Activated CD4-positive, alpha-beta memory T cell treated with anti-CD3 and anti-CD28 coated beads, Interleukin-2, amount 10 ng/mL, durations not matched to agents 7 days and 5 days (primary cell): ENCODE measurements around the gene HPS1. TPM values are rescaled to one million over a fixed set of nuclear protein-coding genes. Genes with fewer than 3 reads are reported as not detected.

ENCODE experiments used
- CTCF ChIA-PET: fragments of 350-600 bp; sonication (Branson Sonifier 250); formaldehyde crosslinking; loops from one replicate; lab custom pipeline; 2021; ENCODE audit warnings: antibody characterized with exemption, inconsistent platforms; lab: Charles Lee
- POLR2A ChIA-PET: fragments of 350-600 bp; sonication (Branson Sonifier 250); formaldehyde crosslinking; loops from one replicate; lab custom pipeline; 2021; ENCODE audit warnings: antibody characterized with exemption; lab: Charles Lee
- DNase-seq: peaks from one replicate; pipeline ENCODE4 v3.0.0-alpha.2; 2020
- H3K27ac Mint-ChIP-seq: one replicate; pipeline ENCODE4 v1.8.0; 2021; ENCODE audit warnings: mild to moderate bottlenecking, mixed read lengths
- H3K27me3 Mint-ChIP-seq: one replicate; pipeline ENCODE4 v1.8.0; 2021; ENCODE audit warnings: mixed read lengths
- H3K36me3 Mint-ChIP-seq: one replicate; pipeline ENCODE4 v1.8.0; 2021; ENCODE audit warnings: low read depth, mixed read lengths
- H3K4me1 Mint-ChIP-seq: one replicate; pipeline ENCODE4 v1.8.0; 2021; ENCODE audit warnings: mixed read lengths
- H3K4me3 Mint-ChIP-seq: one replicate; pipeline ENCODE4 v1.8.0; 2021; ENCODE audit warnings: mild to moderate bottlenecking, mixed read lengths
- H3K9me3 Mint-ChIP-seq: one replicate; pipeline ENCODE4 v1.8.0; 2021; ENCODE audit warnings: mixed read lengths
- total RNA-seq, 2 experiments: library from RNA; stranded (reverse); gene quantifications; one replicate each; pipeline ENCODE4 v1.2.3, GENCODE V29; 2021

HPS1 gene
- total RNA-seq, 2 experiments from 2014 or later, result 85.4 to 88.3 TPM

- H3K27ac Mint-ChIP-seq, result no peak overlapping the region
- peaks cover 20% of the 10 kb centered on the region for H3K4me1 Mint-ChIP-seq
- CTCF ChIA-PET, result no interaction called here
- H3K27me3 Mint-ChIP-seq, result no peaks in the 10 kb centered on the region
- peaks cover 3% of the 10 kb centered on the region for H3K36me3 Mint-ChIP-seq
- no peak for DNase-seq
- H3K9me3 Mint-ChIP-seq, result no peaks in the 10 kb centered on the region
- POLR2A ChIA-PET, result interaction anchor here (1.6 to 2.3 kb wide), 2 partner anchors 11 kb away, joined by 4 to 16 read pairs; no protein-coding TSS in a partner anchor
- no peak overlapping the region for H3K4me3 Mint-ChIP-seq
Observed at GRCh38 chr10:98402478-98402877, 44.3 kb downstream of the HPS1 start.

- Mint-ChIP-seq H3K4me3 (no peak overlapping the region), H3K27ac (no peak overlapping the region), H3K36me3 (peaks cover 3% of the 10 kb centered on the region), H3K9me3 (no peaks in the 10 kb centered on the region), H3K4me1 (peaks cover 20% of the 10 kb centered on the region), H3K27me3 (no peaks in the 10 kb centered on the region)
- DNase-seq, result no peak
- ChIA-PET CTCF (no interaction called here), POLR2A (no interaction called here)
Observed at GRCh38 chr10:98400482-98400881, 46.3 kb downstream of the HPS1 start.

- H3K4me3 Mint-ChIP-seq, result no peak overlapping the region
- ChIA-PET CTCF (no interaction called here), POLR2A (interaction anchor here (1.5 kb wide), 1 partner anchor 23 kb away, joined by 4 read pairs; no protein-coding TSS in a partner anchor)
- peaks cover 3% of the 10 kb centered on the region for H3K36me3 Mint-ChIP-seq
- no peak for DNase-seq
- H3K27ac Mint-ChIP-seq, result no peak overlapping the region
- H3K9me3 Mint-ChIP-seq, result no peaks in the 10 kb centered on the region
- H3K4me1 Mint-ChIP-seq, result peaks cover 22% of the 10 kb centered on the region
- no peaks in the 10 kb centered on the region for H3K27me3 Mint-ChIP-seq
Observed at GRCh38 chr10:98399784-98400183, 47.0 kb downstream of the HPS1 start.

- Mint-ChIP-seq H3K36me3 (peaks cover 7% of the 10 kb centered on the region), H3K4me3 (no peak overlapping the region), H3K27me3 (no peaks in the 10 kb centered on the region), H3K27ac (no peak overlapping the region), H3K4me1 (peaks cover 23% of the 10 kb centered on the region), H3K9me3 (no peaks in the 10 kb centered on the region)
- DNase-seq, result no peak
- CTCF ChIA-PET, result no interaction called here
- POLR2A ChIA-PET, result no interaction called here
Observed at GRCh38 chr10:98397089-98397600, 49.6 kb downstream of the HPS1 start.

- peaks cover 8% of the 10 kb centered on the region for H3K36me3 Mint-ChIP-seq
- no peak for DNase-seq
- ChIA-PET CTCF (interaction anchor here (1.0 kb wide), 1 partner anchor 29 kb away, joined by 3 read pairs; no protein-coding TSS in a partner anchor), POLR2A (interaction anchor here (0.8 kb wide), 1 partner anchor 50 kb away, joined by 3 read pairs; the partner anchor contains the start of gene HPS1)
- H3K27me3 Mint-ChIP-seq, result no peaks in the 10 kb centered on the region
- H3K9me3 Mint-ChIP-seq, result no peaks in the 10 kb centered on the region
- H3K27ac Mint-ChIP-seq, result no peak overlapping the region
- H3K4me1 Mint-ChIP-seq, result peaks cover 30% of the 10 kb centered on the region
- no peak overlapping the region for H3K4me3 Mint-ChIP-seq
Observed at GRCh38 chr10:98396096-98397063, 50.4 kb downstream of the HPS1 start.

- Mint-ChIP-seq H3K27ac (peak overlapping the region; percentile 29), H3K4me1 (peaks cover 44% of the 10 kb centered on the region), H3K36me3 (peaks cover 11% of the 10 kb centered on the region), H3K4me3 (no peak overlapping the region), H3K27me3 (no peaks in the 10 kb centered on the region), H3K9me3 (no peaks in the 10 kb centered on the region)
- POLR2A ChIA-PET, result no interaction called here
- CTCF ChIA-PET, result interaction anchor here (1.6 kb wide), 1 partner anchor 9 kb away, joined by 7 read pairs; no protein-coding TSS in a partner anchor
- DNase-seq, result no peak
Observed at GRCh38 chr10:98394851-98395440, 51.8 kb downstream of the HPS1 start.

- POLR2A ChIA-PET, result interaction anchor here (0.6 to 1.9 kb wide), 8 partner anchors 10 to 1559 kb away, joined by 3 to 16 read pairs (median 6); partner anchors contain the start of gene R3HCC1L
- DNase-seq, result peak; percentile 59
- peaks cover 53% of the 10 kb centered on the region for H3K4me1 Mint-ChIP-seq
Observed at GRCh38 chr10:98391578-98391991, 55.1 kb downstream of the HPS1 start.

GRCh38 chr10:98391065-98391464, 55.7 kb downstream of the HPS1 start:
- CTCF ChIA-PET, result interaction anchor here (0.6 to 0.9 kb wide), 2 partner anchors 50 to 1167 kb away, joined by 3 read pairs; no protein-coding TSS in a partner anchor
- peak overlapping the region; percentile 86 for H3K27ac Mint-ChIP-seq
- POLR2A ChIA-PET, result interaction anchor here (0.8 to 1.9 kb wide), 7 partner anchors 9 to 256 kb away, joined by 3 to 16 read pairs (median 6); partner anchors contain the start of gene R3HCC1L
- peak overlapping the region; percentile 50 for H3K4me3 Mint-ChIP-seq
- H3K9me3 Mint-ChIP-seq, result no peaks in the 10 kb centered on the region
- peaks cover 14% of the 10 kb centered on the region for H3K36me3 Mint-ChIP-seq
- DNase-seq, result peak; percentile 49
- H3K4me1 Mint-ChIP-seq, result peaks cover 53% of the 10 kb centered on the region
- no peaks in the 10 kb centered on the region for H3K27me3 Mint-ChIP-seq

More at GRCh38 chr10:98391578-98391991, 55.1 kb downstream of the HPS1 start:
- Mint-ChIP-seq H3K27me3 (no peaks in the 10 kb centered on the region), H3K4me3 (peak overlapping the region; percentile 50), H3K9me3 (no peaks in the 10 kb centered on the region), H3K36me3 (peaks cover 14% of the 10 kb centered on the region), H3K27ac (peak overlapping the region; percentile 86)
- CTCF ChIA-PET, result interaction anchor here (0.6 to 0.9 kb wide), 2 partner anchors 51 to 1166 kb away, joined by 3 read pairs; no protein-coding TSS in a partner anchor

GRCh38 chr10:98390406-98390805, 56.3 kb downstream of the HPS1 start:
- CTCF ChIA-PET, result interaction anchor here (0.9 kb wide), 1 partner anchor 50 kb away, joined by 3 read pairs; no protein-coding TSS in a partner anchor
- no peaks in the 10 kb centered on the region for H3K9me3 Mint-ChIP-seq
- no peaks in the 10 kb centered on the region for H3K27me3 Mint-ChIP-seq
- DNase-seq, result no peak
- peak overlapping the region; percentile 86 for H3K27ac Mint-ChIP-seq
- peaks cover 14% of the 10 kb centered on the region for H3K36me3 Mint-ChIP-seq
- H3K4me3 Mint-ChIP-seq, result no peak overlapping the region
- POLR2A ChIA-PET, result interaction anchor here (1.5 to 1.9 kb wide), 5 partner anchors 9 to 256 kb away, joined by 5 to 16 read pairs (median 9); partner anchors contain the start of gene R3HCC1L
- H3K4me1 Mint-ChIP-seq, result peaks cover 53% of the 10 kb centered on the region

- no peaks in the 10 kb centered on the region for H3K27me3 Mint-ChIP-seq
- no peak for DNase-seq
- no peak overlapping the region for H3K27ac Mint-ChIP-seq
- ChIA-PET POLR2A (no interaction called here), CTCF (no interaction called here)
- H3K9me3 Mint-ChIP-seq, result no peaks in the 10 kb centered on the region
- H3K4me1 Mint-ChIP-seq, result peaks cover 46% of the 10 kb centered on the region
- H3K36me3 Mint-ChIP-seq, result peaks cover 14% of the 10 kb centered on the region
- H3K4me3 Mint-ChIP-seq, result no peak overlapping the region
Observed at GRCh38 chr10:98389398-98389797, 57.3 kb downstream of the HPS1 start.

- DNase-seq, result no peak
- Mint-ChIP-seq H3K4me1 (peaks cover 37% of the 10 kb centered on the region), H3K27me3 (no peaks in the 10 kb centered on the region), H3K4me3 (no peak overlapping the region), H3K9me3 (no peaks in the 10 kb centered on the region), H3K36me3 (peaks cover 14% of the 10 kb centered on the region), H3K27ac (no peak overlapping the region)
- ChIA-PET CTCF (interaction anchor here (0.7 to 1.1 kb wide), 2 partner anchors 38 to 84 kb away, joined by 3 to 4 read pairs; no protein-coding TSS in a partner anchor), POLR2A (no interaction called here)
Observed at GRCh38 chr10:98388101-98388655, 58.6 kb downstream of the HPS1 start.

GRCh38 chr10:98384531-98385133, 62.1 kb downstream of the HPS1 start:
- DNase-seq, result no peak
- no peak overlapping the region for H3K4me3 Mint-ChIP-seq
- H3K4me1 Mint-ChIP-seq, result peaks cover 5% of the 10 kb centered on the region
- H3K27me3 Mint-ChIP-seq, result no peaks in the 10 kb centered on the region
- ChIA-PET CTCF (no interaction called here), POLR2A (no interaction called here)
- peaks cover 3% of the 10 kb centered on the region for H3K36me3 Mint-ChIP-seq
- H3K27ac Mint-ChIP-seq, result no peak overlapping the region
- H3K9me3 Mint-ChIP-seq, result no peaks in the 10 kb centered on the region
